Neuronal stem cell (in vitro differentiated cells): Measurements from ENCODE around the gene EIF2B2.
A peak's percentile ranks its signal among the peaks of the same experiment; 100 is the strongest.

Source experiments
- DNase-seq: peaks from one replicate; pipeline ENCODE4 v3.0.0-alpha.2; 2013; ENCODE audit warnings: low spot score
- H2AFZ ChIP-seq: one replicate; pipeline ENCODE4 v1.6.1; 2013; ENCODE audit warnings: mild to moderate bottlenecking, low read length, inconsistent platforms
- H2AK5ac ChIP-seq: 2 replicates; pipeline ENCODE4 v1.6.1; 2013; ENCODE audit warnings: low read depth, mild to moderate bottlenecking, inconsistent platforms, low read length, moderate library complexity, mixed read lengths
- H2BK120ac ChIP-seq: 2 replicates; pipeline ENCODE4 v1.6.1; 2013; ENCODE audit warnings: low read depth, mild to moderate bottlenecking, inconsistent platforms, low read length, moderate library complexity, mixed read lengths
- H2BK12ac ChIP-seq: one replicate; pipeline ENCODE4 v1.6.1; 2013; ENCODE audit warnings: low read length, inconsistent platforms
- H2BK15ac ChIP-seq: 2 replicates; pipeline ENCODE4 v1.6.1; 2013; ENCODE audit warnings: mild to moderate bottlenecking, low read length, inconsistent platforms, mixed read lengths
- H2BK5ac ChIP-seq: one replicate; pipeline ENCODE4 v1.6.1; 2013; ENCODE audit warnings: inconsistent platforms, mild to moderate bottlenecking, low read length, moderate library complexity
- H3K14ac ChIP-seq: one replicate; pipeline ENCODE4 v1.6.1; 2013; ENCODE audit warnings: low read length, inconsistent platforms
- H3K18ac ChIP-seq: 2 replicates; pipeline ENCODE4 v1.6.1; 2013; ENCODE audit warnings: low read length, inconsistent platforms
- H3K23ac ChIP-seq: 2 replicates; pipeline ENCODE4 v1.6.1; 2013; ENCODE audit warnings: low read depth, mild to moderate bottlenecking, mixed read lengths, low read length, inconsistent platforms; ENCODE audit not compliant: poor library complexity
- H3K27ac ChIP-seq: replicated peaks from 3 replicates; pipeline ENCODE4 v1.5.1; 2013; ENCODE audit warnings: low read length, inconsistent platforms
- H3K27me3 ChIP-seq, 3 experiments: 2 replicates each; pipeline ENCODE4 v1.6.1; 2013; ENCODE audit warnings: low read length in 3 of 3, mild to moderate bottlenecking in 2 of 3, inconsistent platforms in 1 of 3, low read depth in 1 of 3, mixed read lengths in 1 of 3, moderate library complexity in 1 of 3; ENCODE audit not compliant: control insufficient read depth in 3 of 3, insufficient read depth in 3 of 3
- H3K36me3 ChIP-seq, 2 donors: replicated peaks in 1 of 2; 2 replicates each; pipeline ENCODE4 v1.6.1; 2013; ENCODE audit warnings: low read length in 2 of 2; ENCODE audit not compliant: control insufficient read depth in 2 of 2, insufficient read depth in 2 of 2
- H3K4ac ChIP-seq: 2 replicates; pipeline ENCODE4 v1.6.1; 2013; ENCODE audit warnings: inconsistent platforms, mild to moderate bottlenecking, low read length, moderate library complexity
- H3K4me1 ChIP-seq, 2 donors: 1 replicate in 1 of 2; 2 replicates in 1 of 2; pipeline ENCODE4 v1.6.1; 2013; ENCODE audit warnings: low read length in 2 of 2, low read depth in 1 of 2; ENCODE audit not compliant: control insufficient read depth in 2 of 2, insufficient read depth in 1 of 2
- H3K4me2 ChIP-seq: one replicate; pipeline ENCODE4 v1.6.1; 2013; ENCODE audit warnings: mild to moderate bottlenecking, low read length, inconsistent platforms; ENCODE audit not compliant: insufficient read depth, poor library complexity, severe bottlenecking
- H3K4me3 ChIP-seq, 2 donors: 2 replicates each; pipeline ENCODE4 v1.5.1; 2013; ENCODE audit warnings: low read length in 2 of 2, mild to moderate bottlenecking in 2 of 2, inconsistent platforms in 1 of 2, moderate library complexity in 1 of 2
- H3K79me1 ChIP-seq: one replicate; pipeline ENCODE4 v1.6.1; 2013; ENCODE audit warnings: low read depth, mild to moderate bottlenecking, inconsistent platforms, low read length, moderate library complexity
- H3K9ac ChIP-seq: one replicate; pipeline ENCODE4 v1.6.1; 2013; ENCODE audit warnings: mild to moderate bottlenecking, low read depth, low read length, inconsistent platforms; ENCODE audit not compliant: poor library complexity
- H3K9me3 ChIP-seq, 2 donors: replicated peaks in 1 of 2; 2 replicates each; pipeline versions ENCODE3 to v1.6.1; 2013; ENCODE audit warnings: low read length in 2 of 2, mild to moderate bottlenecking in 2 of 2, inconsistent platforms in 1 of 2, low read depth in 1 of 2, mixed read lengths in 1 of 2, moderate library complexity in 1 of 2; ENCODE audit not compliant: control insufficient read depth in 2 of 2, insufficient read depth in 1 of 2
- H4K8ac ChIP-seq: one replicate; pipeline ENCODE4 v1.6.1; 2013; ENCODE audit warnings: low read depth, mild to moderate bottlenecking, inconsistent platforms, low read length, moderate library complexity
- H4K91ac ChIP-seq: one replicate; pipeline ENCODE4 v1.6.1; 2013; ENCODE audit warnings: low read length, low read depth, mild to moderate bottlenecking, inconsistent platforms; ENCODE audit not compliant: poor library complexity
- WGBS, 2 donors: extraction: QIAGEN DNeasy Blood & Tissue Kit; methylation state at CpG; one replicate each; pipeline ENCODE4 v1.1.7; 2013; ENCODE audit warnings: missing lambda C conversion rate in 2 of 2, mixed read lengths in 1 of 2; ENCODE audit not compliant: insufficient read length in 2 of 2, insufficient replicate concordance in 1 of 2; ENCODE audit errors: extremely low coverage in 2 of 2; 5-methylcytosine and 5-hydroxymethylcytosine counted together

Gene EIF2B2

GRCh38 chr14:74985028-74985310 lies 17.8 kb upstream of the EIF2B2 start:
- Histone ChIP-seq H3K4me1 (peaks cover 18% of the 10 kb centered on the region in 2 donors), H3K79me1 (no peaks in the 10 kb centered on the region), H3K27ac (no peak overlapping the region), H4K8ac (no peak overlapping the region), H3K4me2 (no peak overlapping the region), H3K9ac (peak overlapping the region; percentile 50), H2BK120ac (peak overlapping the region; percentile 20), H2BK12ac (no peak overlapping the region), H2AFZ (peak overlapping the region; percentile 49), H2BK5ac (no peak overlapping the region), H2BK15ac (no peak overlapping the region), H3K4ac (no peak overlapping the region), H4K91ac (no peak overlapping the region), H3K18ac (peak overlapping the region; percentile 74), H3K9me3 (no peaks in the 10 kb centered on the region), H3K4me3 (no peak overlapping the region), H3K14ac (no peak overlapping the region), H3K23ac (no peak overlapping the region), H3K27me3 (no peaks in the 10 kb centered on the region), H2AK5ac (peak overlapping the region; percentile 22), H3K36me3 (no peaks in the 10 kb centered on the region)
- no CpG with 5 or more reads among the region's 10 CpGs for WGBS, 2 donors
- no peak for DNase-seq

- Histone ChIP-seq H3K4me2 (no peak overlapping the region), H3K23ac (no peak overlapping the region)
- WGBS, 2 donors: no CpG with 5 or more reads among the region's 6 CpGs
These were observed 16.9 kb upstream of the EIF2B2 start for GRCh38 chr14:74985806-74986205.

GRCh38 chr14:74988131-74988530 lies 14.6 kb upstream of the EIF2B2 start:
- Histone ChIP-seq H3K4me3 (no peak overlapping the region), H2AFZ (peak overlapping the region; percentile 1), H2BK12ac (no peak overlapping the region), H3K9me3 (no peaks in the 10 kb centered on the region), H4K8ac (no peak overlapping the region), H2BK120ac (no peak overlapping the region), H3K18ac (no peak overlapping the region), H3K4me2 (no peak overlapping the region), H2BK5ac (no peak overlapping the region), H3K9ac (no peak overlapping the region), H3K4me1 (peaks cover 5 to 6% of the 10 kb centered on the region in 2 donors), H3K27ac (no peak overlapping the region), H3K14ac (no peak overlapping the region), H3K36me3 (no peaks in the 10 kb centered on the region), H2AK5ac (no peak overlapping the region), H3K79me1 (no peaks in the 10 kb centered on the region), H4K91ac (no peak overlapping the region), H3K4ac (no peak overlapping the region), H3K27me3 (no peaks in the 10 kb centered on the region), H2BK15ac (no peak overlapping the region), H3K23ac (no peak overlapping the region)
- no peak for DNase-seq
- WGBS, 2 donors: no CpG with 5 or more reads among the region's 4 CpGs

More at GRCh38 chr14:74985806-74986205, 16.9 kb upstream of the EIF2B2 start:
- Histone ChIP-seq H3K14ac (no peak overlapping the region), H3K27me3 (no peaks in the 10 kb centered on the region), H3K4me1 (peaks cover 11 to 12% of the 10 kb centered on the region in 2 donors), H3K4me3 (no peak overlapping the region), H3K9ac (no peak overlapping the region), H2BK120ac (no peak overlapping the region), H3K36me3 (no peaks in the 10 kb centered on the region), H2BK15ac (no peak overlapping the region), H4K8ac (no peak overlapping the region), H2BK12ac (no peak overlapping the region), H2BK5ac (no peak overlapping the region), H2AFZ (no peak overlapping the region), H3K27ac (no peak overlapping the region), H2AK5ac (no peak overlapping the region), H3K79me1 (no peaks in the 10 kb centered on the region), H3K9me3 (no peaks in the 10 kb centered on the region), H3K4ac (no peak overlapping the region), H4K91ac (no peak overlapping the region), H3K18ac (peak overlapping the region; percentile 46)
- no peak for DNase-seq

GRCh38 chr14:74988993-74989392 lies 13.7 kb upstream of the EIF2B2 start:
- no peak overlapping the region for H2BK5ac ChIP-seq
- H4K8ac ChIP-seq: no peak overlapping the region
- H2AFZ ChIP-seq: peak overlapping the region; percentile 19
- H3K27me3 ChIP-seq: no peaks in the 10 kb centered on the region
- H2AK5ac ChIP-seq: no peak overlapping the region
- H3K18ac ChIP-seq: no peak overlapping the region
- no peak for DNase-seq
- H3K79me1 ChIP-seq: no peaks in the 10 kb centered on the region
- no peak overlapping the region for H2BK120ac ChIP-seq
- H2BK15ac ChIP-seq: no peak overlapping the region
- no peak overlapping the region for H3K14ac ChIP-seq
- no peaks in the 10 kb centered on the region for H3K36me3 ChIP-seq
- peaks cover 5 to 6% of the 10 kb centered on the region in 2 donors for H3K4me1 ChIP-seq
- no peak overlapping the region for H3K4ac ChIP-seq
- H3K4me2 ChIP-seq: no peak overlapping the region
- H3K9me3 ChIP-seq: no peaks in the 10 kb centered on the region
- H4K91ac ChIP-seq: no peak overlapping the region
- no peak overlapping the region for H3K9ac ChIP-seq
- no peak overlapping the region for H3K4me3 ChIP-seq
- no peak overlapping the region for H2BK12ac ChIP-seq
- no CpG with 5 or more reads among the region's 1 CpG for WGBS, 2 donors
- H3K27ac ChIP-seq: no peak overlapping the region
- no peak overlapping the region for H3K23ac ChIP-seq
